ENCODE data around the gene CCL5. TPM values are rescaled to one million over a fixed set of nuclear protein-coding genes. Genes with fewer than 3 reads are reported as not detected.
A peak's percentile ranks its signal among the peaks of the same experiment; 100 is the strongest.

CCL5 gene
- 100 to 1,000 TPM; 156 to 158 TPM for total RNA-seq

DNA sequence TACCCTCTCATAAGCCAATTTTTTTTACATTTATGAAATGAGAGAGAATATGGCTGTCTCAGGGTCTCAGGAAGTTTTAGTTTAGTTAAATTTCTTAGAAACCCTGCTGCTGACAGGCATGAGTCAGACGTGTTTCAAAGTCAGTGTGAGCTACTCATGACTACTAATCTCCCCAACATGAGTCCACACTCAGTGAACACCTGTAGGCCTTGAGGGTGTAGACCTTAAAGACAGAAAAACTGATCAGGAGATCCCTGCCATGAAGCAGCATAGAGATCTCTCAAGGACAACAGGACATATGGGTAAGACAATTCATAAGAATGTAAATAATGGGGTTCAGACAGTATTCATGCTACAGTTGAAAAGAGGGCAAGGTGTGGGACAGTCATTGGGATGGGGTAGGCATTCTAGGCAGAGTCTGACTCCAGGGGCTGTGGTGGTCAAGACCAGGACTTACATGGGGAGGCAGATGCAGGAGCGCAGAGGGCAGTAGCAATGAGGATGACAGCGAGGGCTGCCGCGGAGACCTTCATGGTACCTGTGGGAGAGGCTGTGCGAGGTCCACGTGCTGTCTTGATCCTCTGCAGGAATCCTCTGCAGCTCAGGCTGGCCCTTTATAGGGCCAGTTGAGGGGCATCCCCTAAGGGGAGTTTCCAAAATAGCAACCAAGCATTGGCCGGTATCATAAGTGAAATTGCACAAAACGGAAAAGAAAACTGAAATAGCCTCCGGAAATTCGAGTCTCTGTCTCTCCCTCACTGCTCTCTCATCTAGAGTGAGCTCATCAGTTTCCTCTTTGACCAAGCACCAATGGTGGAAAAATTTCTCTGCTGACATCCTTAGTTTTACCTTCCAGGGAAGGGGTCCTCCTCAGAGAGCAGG is at the start of gene CCL5:
Gene CCL5, minus strand, starts transcription at position 588 of the 882 bp plus-strand sequence.
- no peaks in the 10 kb centered on the region for H3K9me3 Mint-ChIP-seq
- ATAC-seq (peak; percentile 87), DNase-seq (peak; percentile 77)
- peaks cover 31% of the 10 kb centered on the region for H3K36me3 Mint-ChIP-seq (ENCODE audit: low read depth)
- ChIA-PET POLR2A (interaction anchor here (0.8 to 14.3 kb wide), 9 partner anchors 14 to 209 kb away, joined by 3 to 239 read pairs (median 5); partner anchors contain the start of genes CCL3 and RDM1), CTCF (interaction anchor here (0.8 to 2.0 kb wide), 7 partner anchors 9 to 89 kb away, joined by 3 to 6 read pairs (median 4); no protein-coding TSS in a partner anchor)
- peak within 1 kb of the TSS; percentile 95 for H3K27ac Mint-ChIP-seq
- TF ChIP-seq, protein P1, sequence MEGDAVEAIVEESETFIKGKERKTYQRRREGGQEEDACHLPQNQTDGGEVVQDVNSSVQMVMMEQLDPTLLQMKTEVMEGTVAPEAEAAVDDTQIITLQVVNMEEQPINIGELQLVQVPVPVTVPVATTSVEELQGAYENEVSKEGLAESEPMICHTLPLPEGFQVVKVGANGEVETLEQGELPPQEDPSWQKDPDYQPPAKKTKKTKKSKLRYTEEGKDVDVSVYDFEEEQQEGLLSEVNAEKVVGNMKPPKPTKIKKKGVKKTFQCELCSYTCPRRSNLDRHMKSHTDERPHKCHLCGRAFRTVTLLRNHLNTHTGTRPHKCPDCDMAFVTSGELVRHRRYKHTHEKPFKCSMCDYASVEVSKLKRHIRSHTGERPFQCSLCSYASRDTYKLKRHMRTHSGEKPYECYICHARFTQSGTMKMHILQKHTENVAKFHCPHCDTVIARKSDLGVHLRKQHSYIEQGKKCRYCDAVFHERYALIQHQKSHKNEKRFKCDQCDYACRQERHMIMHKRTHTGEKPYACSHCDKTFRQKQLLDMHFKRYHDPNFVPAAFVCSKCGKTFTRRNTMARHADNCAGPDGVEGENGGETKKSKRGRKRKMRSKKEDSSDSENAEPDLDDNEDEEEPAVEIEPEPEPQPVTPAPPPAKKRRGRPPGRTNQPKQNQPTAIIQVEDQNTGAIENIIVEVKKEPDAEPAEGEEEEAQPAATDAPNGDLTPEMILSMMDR (IDR thresholded peaks at IDR 0.05) = no peak
- H3K27me3 Mint-ChIP-seq = no peaks in the 10 kb centered on the region
- H3K4me1 Mint-ChIP-seq (ENCODE audit: low read depth) = peaks cover 49% of the 10 kb centered on the region
- intact Hi-C loops (cut with micrococcal nuclease) = loop anchor here (1.0 kb wide), 1 partner anchor 9 kb away; no protein-coding TSS in a partner anchor
- peak within 1 kb of the TSS; percentile 82 for H3K4me3 Mint-ChIP-seq

GRCh38 chr17:35927714-35928113 is 47.6 kb upstream of the CCL5 start:
- ATAC-seq = no peak
- CTCF ChIA-PET = interaction anchor here (0.8 kb wide), 1 partner anchor 78 kb away, joined by 3 read pairs; no protein-coding TSS in a partner anchor
- POLR2A ChIA-PET = interaction anchor here (1.3 kb wide), 1 partner anchor 16 kb away, joined by 3 read pairs; no protein-coding TSS in a partner anchor
- Mint-ChIP-seq H3K27ac (no peak overlapping the region), H3K4me3 (no peak overlapping the region), H3K36me3 (ENCODE audit: low read depth) (peaks cover 11% of the 10 kb centered on the region), H3K27me3 (no peaks in the 10 kb centered on the region), H3K9me3 (no peaks in the 10 kb centered on the region), H3K4me1 (ENCODE audit: low read depth) (peaks cover 28% of the 10 kb centered on the region)
- TF ChIP-seq, protein P1 (IDR thresholded peaks at IDR 0.05) = no peak
- intact Hi-C loops (cut with micrococcal nuclease) = no loop called here
- no peak for DNase-seq

- intact Hi-C loops (cut with micrococcal nuclease) = no loop called here
- H3K27me3 Mint-ChIP-seq = no peaks in the 10 kb centered on the region
- no peak overlapping the region for H3K27ac Mint-ChIP-seq
- H3K4me1 Mint-ChIP-seq (ENCODE audit: low read depth) = peaks cover 34% of the 10 kb centered on the region
- DNase-seq (no peak), ATAC-seq (no peak)
- H3K4me3 Mint-ChIP-seq = no peak overlapping the region
- ChIA-PET CTCF (interaction anchor here (1.4 kb wide), 1 partner anchor 74 kb away, joined by 12 read pairs; no protein-coding TSS in a partner anchor), POLR2A (no interaction called here)
- H3K36me3 Mint-ChIP-seq (ENCODE audit: low read depth) = peaks cover 13% of the 10 kb centered on the region
- TF ChIP-seq, protein P1 (IDR thresholded peaks at IDR 0.05) = no peak
- H3K9me3 Mint-ChIP-seq = no peaks in the 10 kb centered on the region
Measured at GRCh38 chr17:35923609-35924114, 43.5 kb upstream of the CCL5 start.

- no peak overlapping the region for H3K4me3 Mint-ChIP-seq
- POLR2A ChIA-PET = interaction anchor here (1.1 kb wide), 1 partner anchor 21 kb away, joined by 3 read pairs; no protein-coding TSS in a partner anchor
- no peaks in the 10 kb centered on the region for H3K9me3 Mint-ChIP-seq
- ATAC-seq = no peak
- H3K27me3 Mint-ChIP-seq = no peaks in the 10 kb centered on the region
- peak overlapping the region; percentile 52 for H3K27ac Mint-ChIP-seq
- intact Hi-C loops (cut with micrococcal nuclease) = no loop called here
- H3K36me3 Mint-ChIP-seq (ENCODE audit: low read depth) = peaks cover 11% of the 10 kb centered on the region
- no peak for DNase-seq
- peaks cover 37% of the 10 kb centered on the region for H3K4me1 Mint-ChIP-seq (ENCODE audit: low read depth)
- CTCF ChIA-PET = no interaction called here
- TF ChIP-seq, protein P1 (IDR thresholded peaks at IDR 0.05) = no peak
Measured at GRCh38 chr17:35920229-35920628, 40.1 kb upstream of the CCL5 start.

Measured in activated CD8-positive, alpha-beta T cell treated with anti-CD3 and anti-CD28 coated beads for 36 hours (primary cell).